ENCODE data around the gene SESN2.

- TF ChIP-seq, protein P1, sequence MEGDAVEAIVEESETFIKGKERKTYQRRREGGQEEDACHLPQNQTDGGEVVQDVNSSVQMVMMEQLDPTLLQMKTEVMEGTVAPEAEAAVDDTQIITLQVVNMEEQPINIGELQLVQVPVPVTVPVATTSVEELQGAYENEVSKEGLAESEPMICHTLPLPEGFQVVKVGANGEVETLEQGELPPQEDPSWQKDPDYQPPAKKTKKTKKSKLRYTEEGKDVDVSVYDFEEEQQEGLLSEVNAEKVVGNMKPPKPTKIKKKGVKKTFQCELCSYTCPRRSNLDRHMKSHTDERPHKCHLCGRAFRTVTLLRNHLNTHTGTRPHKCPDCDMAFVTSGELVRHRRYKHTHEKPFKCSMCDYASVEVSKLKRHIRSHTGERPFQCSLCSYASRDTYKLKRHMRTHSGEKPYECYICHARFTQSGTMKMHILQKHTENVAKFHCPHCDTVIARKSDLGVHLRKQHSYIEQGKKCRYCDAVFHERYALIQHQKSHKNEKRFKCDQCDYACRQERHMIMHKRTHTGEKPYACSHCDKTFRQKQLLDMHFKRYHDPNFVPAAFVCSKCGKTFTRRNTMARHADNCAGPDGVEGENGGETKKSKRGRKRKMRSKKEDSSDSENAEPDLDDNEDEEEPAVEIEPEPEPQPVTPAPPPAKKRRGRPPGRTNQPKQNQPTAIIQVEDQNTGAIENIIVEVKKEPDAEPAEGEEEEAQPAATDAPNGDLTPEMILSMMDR (IDR thresholded peaks at IDR 0.05), result no peak
- TF ChIP-seq POLR2AphosphoS5 (IDR thresholded peaks at IDR 0.05; ENCODE audit: insufficient read depth in 1 of 2, low read depth in 1 of 2) (no peak), POLR2A (IDR thresholded peaks at IDR 0.05) (no peak)
Observed at GRCh38 chr1:28295936-28296335, 36.6 kb downstream of the SESN2 start.
